ENCODE results near the gene ARSG. TPM values are rescaled to one million over a fixed set of nuclear protein-coding genes. Genes with fewer than 3 reads are reported as not detected.

ARSG gene
- total and polyA plus RNA-seq, 2 of the 4 experiments (the other 2 are of a cell fraction): 2.9 to 3.0 TPM

DNA sequence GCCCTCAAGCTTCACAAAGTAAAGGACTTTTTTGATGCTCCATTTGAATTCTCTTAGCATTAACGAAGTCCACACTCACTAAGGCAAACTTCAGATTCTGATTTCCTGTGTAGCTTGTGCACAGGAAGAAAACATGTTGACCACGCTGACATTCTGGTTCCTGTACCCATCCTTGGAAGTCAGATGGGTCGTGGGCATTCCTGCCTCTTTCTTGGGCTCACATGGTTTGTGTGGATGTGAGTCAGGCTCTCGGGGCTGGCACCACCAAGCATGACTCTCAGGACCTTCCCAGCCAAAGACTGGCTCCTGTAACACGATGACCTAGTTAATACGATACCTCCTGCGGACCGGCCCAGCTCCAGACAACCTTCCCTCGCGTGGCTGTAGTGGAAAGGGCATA, 32.8 kb downstream of the ARSG start:
- Histone ChIP-seq H3K14ac (replicated peaks; ENCODE audit: low read depth, low read length) (no peak overlapping the region), H3K9me3 (ENCODE audit: control insufficient read depth, insufficient read depth, low read length) (no peaks in the 10 kb centered on the region), H2BK15ac (ENCODE audit: low read depth, low read length) (no peak overlapping the region), H3K18ac (ENCODE audit: low read depth, low read length) (no peak overlapping the region), H2BK5ac (ENCODE audit: low read depth, low read length, poor library complexity, severe bottlenecking) (no peak overlapping the region), H3K4me2 (ENCODE audit: low read depth, low read length) (no peak overlapping the region), H2BK120ac (ENCODE audit: low read depth, low read length) (no peak overlapping the region), H3K27ac (ENCODE audit: insufficient read depth, low read length) (no peak overlapping the region), H2BK20ac (ENCODE audit: low read depth, low read length) (no peak overlapping the region), H3K4me3 (ENCODE audit: insufficient read depth, low read depth, low read length) (no peak overlapping the region), H2AK9ac (replicated peaks; ENCODE audit: low read depth, low read length, poor library complexity) (no peak overlapping the region), H3K4me1 (ENCODE audit: control insufficient read depth, insufficient read depth, low read length) (no peaks in the 10 kb centered on the region), H3K56ac (ENCODE audit: extremely low read depth, insufficient read depth, low read length) (no peak overlapping the region), H2AK5ac (ENCODE audit: low read depth, low read length) (no peak overlapping the region), H4K91ac (ENCODE audit: insufficient read depth, low read depth, low read length) (no peak overlapping the region), H3K79me1 (ENCODE audit: low read depth in 1 of 2, low read length in 2 of 2) (no peaks in the 10 kb centered on the region), H3K23ac (ENCODE audit: low read depth, low read length) (no peak overlapping the region), H4K20me1 (ENCODE audit: insufficient read depth, low read length) (no peaks in the 10 kb centered on the region), H3K9me1 (ENCODE audit: insufficient read depth, low read length) (no peaks in the 10 kb centered on the region), H3K4ac (ENCODE audit: low read depth, low read length) (no peak overlapping the region), H4K5ac (ENCODE audit: low read depth, low read length) (no peak overlapping the region), H3K36me3 (ENCODE audit: control insufficient read depth, insufficient read depth, low read length) (no peaks in the 10 kb centered on the region), H3K9ac (ENCODE audit: low read depth, low read length) (no peak overlapping the region), H3K27me3 (ENCODE audit: control insufficient read depth, insufficient read depth, low read length) (0 out of 2 replicates have a peak, but pooled peaks cover 2% of the 10 kb centered on the region), H4K8ac (ENCODE audit: low read depth in 2 of 2, low read length in 2 of 2) (no peak overlapping the region), H2AFZ (replicated peaks; ENCODE audit: low read length, poor library complexity) (no peak overlapping the region)
- ChIA-PET CTCF (interaction anchor here (0.6 to 1.1 kb wide), 2 partner anchors 75 to 89 kb away, joined by 4 to 5 read pairs; no protein-coding TSS in a partner anchor), POLR2A (ENCODE audit: unreplicated experiment) (no interaction called here)
- dilution Hi-C loops (cut with HindIII; ENCODE audit: low sequenced_read_pairs, unreplicated experiment) (no loop called here), in situ Hi-C loops (cut with MboI; ENCODE audit: low sequenced_read_pairs) (no loop called here), intact Hi-C loops (cut with micrococcal nuclease) (no loop called here)
- no CpG with 5 or more reads among the region's 10 CpGs for WGBS, 2 experiments (ENCODE audit: extremely low coverage in 2 of 2, insufficient read length in 1 of 2)
- no TSS peak for BruUV-seq (replicated peaks)
- TF ChIP-seq MXI1 (IDR thresholded peaks at IDR 0.05; ENCODE audit: borderline replicate concordance, low read depth, low read length) (no peak), POLR2A (IDR thresholded peaks at IDR 0.05; ENCODE audit: low read depth, low read length) (no peak), CHD1 (IDR thresholded peaks at IDR 0.05; ENCODE audit: low read depth, low read length) (no peak), RCOR1 (IDR thresholded peaks at IDR 0.05; ENCODE audit: insufficient replicate concordance, low read length) (no peak), NFE2L2 (IDR thresholded peaks at IDR 0.05; ENCODE audit: low read depth, low read length) (no peak), RFX5 (IDR thresholded peaks at IDR 0.05; ENCODE audit: low read depth, low read length) (no peak), SMC3 (IDR thresholded peaks at IDR 0.05; ENCODE audit: low read depth, low read length) (no peak), MAFK (IDR thresholded peaks at IDR 0.05; ENCODE audit: low read depth, low read length) (no peak), MAZ (IDR thresholded peaks at IDR 0.05; ENCODE audit: borderline replicate concordance, low read depth, low read length) (no peak), ELK1 (IDR thresholded peaks at IDR 0.05; ENCODE audit: borderline replicate concordance, low read depth, low read length) (no peak), CEBPB (IDR thresholded peaks at IDR 0.05; ENCODE audit: low read depth, low read length) (no peak), BHLHE40 (IDR thresholded peaks at IDR 0.05; ENCODE audit: low read depth, low read length) (no peak), USF2 (IDR thresholded peaks at IDR 0.05; ENCODE audit: low read depth, low read length) (no peak), FOS (IDR thresholded peaks at IDR 0.05; ENCODE audit: low read depth, low read length) (no peak), CTCF (conservative IDR thresholded peaks at IDR 0.05; ENCODE audit: low read depth, low read length) (no peak)
- ATAC-seq (ENCODE audit: low read depth): no peak
- no peak for DNase-seq

Measured in IMR-90 (cell line).